ENCODE measurements around the gene RPSA. TPM values are rescaled to one million over a fixed set of nuclear protein-coding genes. Genes with fewer than 3 reads are reported as not detected.

RPSA gene
- total RNA-seq, 1 experiment from 2014 or later, result 2,486 TPM

GRCh38 chr3:39435006-39435748, 28.7 kb downstream of the RPSA start:
- H3K4me1 ChIP-seq (ENCODE audit: control insufficient read depth in 1 of 2, insufficient read depth in 2 of 2, low read length in 2 of 2), result peaks cover 0 to 19% of the 10 kb centered on the region in 2 experiments; a peak in 1 of 4 replicates
- no peak overlapping the region for H3K9ac ChIP-seq (ENCODE audit: low read length)
- ChIA-PET RAD21 (ENCODE audit: low non-redundant PET in 1 of 2, low total read pairs in 2 of 2, uncharacterized antibody in 2 of 2, unreplicated experiment in 2 of 2) (no interaction called here), CTCF (interaction anchor here (2.0 kb wide), 1 partner anchor 13 kb away, joined by 4 read pairs; no protein-coding TSS in a partner anchor), POLR2A (no interaction called here)
- no peaks in the 10 kb centered on the region for H3K9me3 ChIP-seq (ENCODE audit: control insufficient read depth in 1 of 2, insufficient read depth in 1 of 2, low read depth in 1 of 2, low read length in 2 of 2)
- H3K4me2 ChIP-seq (ENCODE audit: low read length), result no peak overlapping the region
- no peak overlapping the region for H3K4me3 ChIP-seq (replicated peaks in 1 of 2; ENCODE audit: low read depth in 1 of 2, low read length in 2 of 2)
- no peaks in the 10 kb centered on the region for H3K79me2 ChIP-seq (ENCODE audit: insufficient read depth, low read length)
- H4K20me1 ChIP-seq (ENCODE audit: insufficient read depth), result no peaks in the 10 kb centered on the region
- DNase-seq (ENCODE audit: low read depth, low spot score) (no peak), ATAC-seq (no peak; the same call in 1 of the 2 replicates)
- H3K36me3 ChIP-seq (ENCODE audit: control insufficient read depth in 1 of 2, insufficient read depth in 2 of 2, low read length in 2 of 2), result no peaks in the 10 kb centered on the region
- H3K27me3 ChIP-seq (ENCODE audit: insufficient read depth, low read length), result no peaks in the 10 kb centered on the region
- H3K9me2 ChIP-seq (ENCODE audit: insufficient read depth), result no peaks in the 10 kb centered on the region
- no peak overlapping the region for H2AFZ ChIP-seq (ENCODE audit: low read depth, low read length, poor library complexity, severe bottlenecking)
- H3K27ac ChIP-seq (ENCODE audit: low read depth, low read length), result no peak overlapping the region
- TF ChIP-seq ELF1 (IDR thresholded peaks at IDR 0.05; ENCODE audit: borderline replicate concordance, low read depth) (no peak), CBX3 (IDR thresholded peaks at IDR 0.05; ENCODE audit: low read depth) (no peak), SP1 (IDR thresholded peaks at IDR 0.05; ENCODE audit: low read depth) (no peak), SIN3A (IDR thresholded peaks at IDR 0.05; ENCODE audit: low read depth) (no peak), POLR2A (IDR thresholded peaks at IDR 0.05; ENCODE audit: borderline replicate concordance, extremely low read depth, insufficient read depth, insufficient read length) (no peak), MAX (IDR thresholded peaks at IDR 0.05) (no peak), EZH2phosphoT487 (IDR thresholded peaks at IDR 0.05; ENCODE audit: borderline replicate concordance) (no peak), CEBPB (IDR thresholded peaks at IDR 0.05; ENCODE audit: low read depth) (no peak), EZH2 (IDR thresholded peaks at IDR 0.05) (no peak), JUND (IDR thresholded peaks at IDR 0.05) (no peak), EGR1 (IDR thresholded peaks at IDR 0.05; ENCODE audit: low read depth) (no peak), FOSL1 (IDR thresholded peaks at IDR 0.05; ENCODE audit: low read depth) (no peak), RAD21 (IDR thresholded peaks at IDR 0.05; ENCODE audit: low read depth) (no peak)
- TF ChIP-seq, protein P1, sequence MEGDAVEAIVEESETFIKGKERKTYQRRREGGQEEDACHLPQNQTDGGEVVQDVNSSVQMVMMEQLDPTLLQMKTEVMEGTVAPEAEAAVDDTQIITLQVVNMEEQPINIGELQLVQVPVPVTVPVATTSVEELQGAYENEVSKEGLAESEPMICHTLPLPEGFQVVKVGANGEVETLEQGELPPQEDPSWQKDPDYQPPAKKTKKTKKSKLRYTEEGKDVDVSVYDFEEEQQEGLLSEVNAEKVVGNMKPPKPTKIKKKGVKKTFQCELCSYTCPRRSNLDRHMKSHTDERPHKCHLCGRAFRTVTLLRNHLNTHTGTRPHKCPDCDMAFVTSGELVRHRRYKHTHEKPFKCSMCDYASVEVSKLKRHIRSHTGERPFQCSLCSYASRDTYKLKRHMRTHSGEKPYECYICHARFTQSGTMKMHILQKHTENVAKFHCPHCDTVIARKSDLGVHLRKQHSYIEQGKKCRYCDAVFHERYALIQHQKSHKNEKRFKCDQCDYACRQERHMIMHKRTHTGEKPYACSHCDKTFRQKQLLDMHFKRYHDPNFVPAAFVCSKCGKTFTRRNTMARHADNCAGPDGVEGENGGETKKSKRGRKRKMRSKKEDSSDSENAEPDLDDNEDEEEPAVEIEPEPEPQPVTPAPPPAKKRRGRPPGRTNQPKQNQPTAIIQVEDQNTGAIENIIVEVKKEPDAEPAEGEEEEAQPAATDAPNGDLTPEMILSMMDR (IDR thresholded peaks at IDR 0.05 in 2 of 3, conservative IDR thresholded peaks at IDR 0.05 in 1 of 3; ENCODE audit: borderline replicate concordance in 1 of 3, insufficient read depth in 1 of 3, low read depth in 2 of 3, low read length in 2 of 3), result no peak
- intact Hi-C loops (cut with micrococcal nuclease), result no loop called here
- BruUV-seq (replicated peaks), result no TSS peak
